Measurements from ENCODE around the gene MYADM.

MYADM gene

GRCh38 chr19:53867225-53868090, at the start of gene MYADM:
Gene MYADM, plus strand, starts transcription at chr19:53867883. Its CDS starts 5,647 bp downstream, at chr19:53873530.
- in situ Hi-C loops (cut with MboI; ENCODE audit: low sequenced_read_pairs, unreplicated experiment), result no loop called here
- DNase-seq (ENCODE audit: low spot score), result peak; percentile 98
- no peak for TF ChIP-seq CTCF (IDR thresholded peaks at IDR 0.05; ENCODE audit: borderline replicate concordance, control extremely low read depth, extremely low read depth, insufficient read depth, missing control alignments)

- no peak for TF ChIP-seq CTCF (IDR thresholded peaks at IDR 0.05; ENCODE audit: borderline replicate concordance, control extremely low read depth, extremely low read depth, insufficient read depth, missing control alignments)
- no peak for DNase-seq (ENCODE audit: low spot score)
Measured at GRCh38 chr19:53818756-53819155, 48.9 kb upstream of the MYADM start.

GRCh38 chr19:53819861-53820260, 47.8 kb upstream of the MYADM start:
- in situ Hi-C loops (cut with MboI; ENCODE audit: low sequenced_read_pairs, unreplicated experiment), result no loop called here
- DNase-seq (ENCODE audit: low spot score), result no peak
- TF ChIP-seq CTCF (IDR thresholded peaks at IDR 0.05; ENCODE audit: borderline replicate concordance, control extremely low read depth, extremely low read depth, insufficient read depth, missing control alignments), result no peak

More at GRCh38 chr19:53818756-53819155, 48.9 kb upstream of the MYADM start:
- in situ Hi-C loops (cut with MboI; ENCODE audit: low sequenced_read_pairs, unreplicated experiment), result no loop called here

- DNase-seq (ENCODE audit: low spot score), result no peak
- TF ChIP-seq CTCF (IDR thresholded peaks at IDR 0.05; ENCODE audit: borderline replicate concordance, control extremely low read depth, extremely low read depth, insufficient read depth, missing control alignments), result no peak
- in situ Hi-C loops (cut with MboI; ENCODE audit: low sequenced_read_pairs, unreplicated experiment), result no loop called here
Measured at GRCh38 chr19:53823380-53824120, 44.1 kb upstream of the MYADM start.

DNA sequence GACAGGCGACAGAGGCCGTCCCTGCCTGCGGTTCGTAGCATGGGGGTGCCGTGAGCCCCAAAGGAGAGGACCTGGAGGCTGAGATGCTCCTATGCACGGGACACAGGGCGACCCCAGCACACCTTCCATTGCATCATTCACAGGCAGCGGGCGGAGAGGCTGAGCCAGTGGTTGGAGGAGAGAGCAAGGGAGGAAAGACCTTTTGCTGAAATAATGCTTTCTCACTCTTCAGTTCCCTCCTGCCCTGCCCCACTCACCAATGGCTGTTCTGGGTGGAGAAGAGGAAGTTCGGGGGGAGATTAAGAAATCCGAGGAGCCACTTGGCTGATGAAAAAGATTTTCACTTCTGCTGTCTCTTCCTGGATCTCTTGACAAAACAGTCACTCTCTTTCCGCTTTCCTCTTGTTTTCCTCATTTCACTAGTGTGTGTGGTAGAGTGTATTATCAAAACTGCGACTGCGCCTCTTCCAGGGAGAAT, 43.5 kb upstream of the MYADM start, which contains the start of gene NLRP12:
Gene NLRP12, minus strand, starts transcription at position 181 of the 478 bp plus-strand sequence. Its CDS starts 140 bp downstream, at position 41.
- TF ChIP-seq CTCF (IDR thresholded peaks at IDR 0.05; ENCODE audit: borderline replicate concordance, control extremely low read depth, extremely low read depth, insufficient read depth, missing control alignments), result no peak
- in situ Hi-C loops (cut with MboI; ENCODE audit: low sequenced_read_pairs, unreplicated experiment), result no loop called here
- no peak for DNase-seq (ENCODE audit: low spot score)

DNA sequence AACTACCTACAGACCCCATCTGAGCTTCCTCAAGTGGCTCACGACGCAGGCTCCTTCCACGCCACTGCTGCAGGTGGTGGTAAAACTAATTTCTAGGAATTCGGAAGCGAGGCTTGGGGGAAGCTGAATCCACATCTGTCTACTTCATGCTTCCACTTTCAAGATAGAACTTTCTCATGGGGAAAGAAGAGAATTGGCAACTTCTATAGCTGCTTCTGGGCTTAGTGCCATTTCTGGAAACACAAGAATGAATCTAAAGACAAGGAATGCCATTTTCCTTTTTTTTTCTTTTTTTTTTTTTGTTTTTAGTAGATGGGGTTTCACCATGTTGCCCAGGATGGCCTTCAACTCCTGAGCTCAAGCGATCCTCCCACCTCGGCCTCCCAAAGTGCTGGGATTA, 40.8 kb upstream of the MYADM start:
- no peak for DNase-seq (ENCODE audit: low spot score)
- in situ Hi-C loops (cut with MboI; ENCODE audit: low sequenced_read_pairs, unreplicated experiment), result no loop called here

More for the DNA sequence above, 40.8 kb upstream of the MYADM start:
- TF ChIP-seq CTCF (IDR thresholded peaks at IDR 0.05; ENCODE audit: borderline replicate concordance, control extremely low read depth, extremely low read depth, insufficient read depth, missing control alignments), result no peak
